GM12801 (cell line): ENCODE results near the gene PIK3R5.

Experiments used
- CTCF ChIP-seq: IDR thresholded peaks from one replicate; pipeline ENCODE4 v1.5.1; 2011; ENCODE audit warnings: control low read depth; ENCODE audit not compliant: insufficient read length; ENCODE audit errors: extremely low read depth

PIK3R5 gene

GRCh38 chr17:8925808-8926207, 39.7 kb downstream of the PIK3R5 start:
- TF ChIP-seq CTCF = no peak

GRCh38 chr17:8925141-8925540, 40.4 kb downstream of the PIK3R5 start:
- TF ChIP-seq CTCF = no peak

DNA sequence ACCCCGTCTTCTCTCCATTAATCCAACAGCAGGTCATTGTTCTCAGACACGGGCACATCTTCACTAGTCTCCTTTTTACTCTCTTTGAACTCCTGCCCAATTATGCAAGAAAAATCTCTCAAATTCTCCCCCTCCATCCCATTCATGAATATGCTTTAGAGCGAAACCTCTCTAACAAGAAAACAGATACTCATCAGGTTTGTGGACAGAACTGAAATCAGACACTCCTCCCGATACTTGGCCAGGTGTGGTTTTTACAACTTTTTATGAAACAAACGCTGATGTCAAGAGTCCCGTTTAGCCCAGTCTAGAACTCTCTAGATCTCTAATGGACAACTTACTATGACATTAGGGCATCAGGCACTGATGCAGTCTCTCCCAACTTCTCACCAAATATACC, 40.9 kb downstream of the PIK3R5 start:
- TF ChIP-seq CTCF = no peak

- TF ChIP-seq CTCF = no peak
Observed at GRCh38 chr17:8923762-8924161, 41.7 kb downstream of the PIK3R5 start.

DNA sequence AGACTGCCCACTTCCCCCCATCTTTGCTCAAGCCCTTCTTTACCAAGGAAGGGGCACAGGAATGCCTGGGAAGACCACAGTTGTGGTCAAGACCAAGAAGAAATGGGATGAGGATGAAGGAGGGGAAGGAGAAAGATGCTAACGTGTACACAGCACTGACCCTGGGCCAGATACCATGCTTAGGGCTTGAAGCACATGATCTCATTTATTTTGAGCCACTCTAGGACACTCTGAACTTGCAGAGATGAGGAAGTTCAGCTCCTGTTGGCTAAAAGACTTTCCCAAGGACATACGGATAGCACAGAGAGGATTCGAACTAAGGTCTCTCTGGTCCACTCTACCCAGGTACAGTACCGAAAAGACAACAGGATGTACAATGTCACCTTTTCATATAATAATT, 42.6 kb downstream of the PIK3R5 start:
- TF ChIP-seq CTCF = no peak

GRCh38 chr17:8922451-8922850, 43.1 kb downstream of the PIK3R5 start:
- no peak for TF ChIP-seq CTCF

GRCh38 chr17:8921147-8921546, 44.4 kb downstream of the PIK3R5 start:
- TF ChIP-seq CTCF = no peak

DNA sequence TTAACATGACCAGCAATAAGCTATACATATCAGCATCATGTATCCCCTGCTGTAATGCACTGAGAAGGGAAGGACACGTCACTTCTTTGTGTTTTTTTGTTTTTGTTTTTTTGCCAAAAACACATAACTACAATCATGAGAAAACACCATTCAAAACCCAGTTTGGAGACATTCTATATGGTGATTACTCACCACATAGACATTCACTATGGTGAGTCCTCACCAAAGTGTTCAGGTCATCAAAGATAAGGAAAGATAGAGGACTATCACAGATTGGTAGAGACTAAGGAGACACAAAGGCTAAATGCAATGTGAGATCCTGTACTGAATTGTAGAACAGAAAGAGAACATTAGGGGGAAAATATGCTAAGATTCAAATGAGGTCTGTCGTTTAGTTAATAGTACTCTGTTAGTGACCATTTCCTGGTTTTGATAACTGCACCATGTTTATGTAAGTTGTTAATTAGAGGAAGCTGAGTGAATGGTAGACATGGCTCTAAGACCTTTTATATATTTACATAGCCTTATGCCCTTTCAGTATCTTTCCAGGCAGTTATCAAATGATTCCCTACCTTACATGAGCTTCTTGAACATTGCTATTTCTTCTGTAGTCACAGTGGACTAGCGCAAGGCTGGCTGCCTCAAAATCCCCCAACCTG, 46.6 kb downstream of the PIK3R5 start:
- TF ChIP-seq CTCF = no peak
